A549 (cell line): ENCODE results near the gene PLEKHA8.

Experiments
- CTCF ChIP-seq: fragments of >200 bp; sonication (Bioruptor Twin); formaldehyde crosslinking; IDR thresholded peaks from 3 replicates; pipeline ENCODE4 v1.5.1; 2016
- JUNB ChIP-seq: fragments of >200 bp; sonication (Bioruptor Twin); formaldehyde crosslinking; IDR thresholded peaks from 2 replicates; pipeline ENCODE4 v1.6.1; 2016
- POLR2A ChIP-seq: IDR thresholded peaks from 2 replicates; pipeline ENCODE4 v1.6.1; 2012; ENCODE audit warnings: mild to moderate bottlenecking, low read length
- POLR2AphosphoS2 ChIP-seq: conservative IDR thresholded peaks from 2 replicates; pipeline ENCODE4 v1.6.1; 2012; ENCODE audit warnings: low read length, improper control_type of control experiment, inconsistent platforms
- SMC3 ChIP-seq: fragments of >200 bp; sonication (Bioruptor Twin); formaldehyde crosslinking; IDR thresholded peaks from 3 replicates; pipeline ENCODE4 v1.6.1; 2018; ENCODE audit warnings: inconsistent platforms

GRCh38 chr7:30079880-30080279, 51.7 kb downstream of the PLEKHA8 start:
- TF ChIP-seq CTCF (no peak), POLR2A (no peak), JUNB (no peak), SMC3 (no peak), POLR2AphosphoS2 (no peak)
